Neural progenitor cell (in vitro differentiated cells): ENCODE measurements around the gene TIMM22. TPM values are rescaled to one million over a fixed set of nuclear protein-coding genes. Genes with fewer than 3 reads are reported as not detected.

Experiments used
- DNase-seq: peaks from one replicate; pipeline ENCODE4 v3.0.0-alpha.2; 2016; ENCODE audit warnings: low spot score
- H2AFZ ChIP-seq: fragments of 200-600 bp; sonication (generic); replicated peaks from 2 replicates; pipeline ENCODE4 v1.6.1; 2016; ENCODE audit warnings: antibody characterized with exemption
- H3F3A ChIP-seq: fragments of 200-600 bp; sonication (generic); 2 replicates; pipeline ENCODE4 v1.6.1; 2016; ENCODE audit warnings: antibody characterized with exemption, low read depth
- H3K27ac ChIP-seq: fragments of 200-600 bp; sonication (generic); 2 replicates; pipeline ENCODE4 v1.5.1; 2016; ENCODE audit warnings: mild to moderate bottlenecking
- H3K27me3 ChIP-seq: fragments of 200-600 bp; sonication (generic); 2 replicates; pipeline ENCODE4 v1.6.1; 2016; ENCODE audit warnings: mild to moderate bottlenecking, moderate library complexity
- H3K36me3 ChIP-seq: fragments of 200-600 bp; sonication (generic); 2 replicates; pipeline ENCODE4 v1.5.1; 2016
- H3K4me1 ChIP-seq: fragments of 200-600 bp; sonication (generic); 2 replicates; pipeline ENCODE4 v1.6.1; 2016; ENCODE audit warnings: mixed run types
- H3K4me2 ChIP-seq: fragments of 200-600 bp; sonication (generic); 2 replicates; pipeline ENCODE4 v1.6.1; 2016
- H3K4me3 ChIP-seq: fragments of 200-600 bp; sonication (generic); 2 replicates; pipeline ENCODE4 v1.5.1; 2016
- H3K79me2 ChIP-seq: fragments of 200-600 bp; sonication (generic); 2 replicates; pipeline ENCODE4 v1.6.1; 2016; ENCODE audit warnings: low read depth
- H3K9ac ChIP-seq: fragments of 200-600 bp; sonication (generic); 2 replicates; pipeline ENCODE4 v1.6.1; 2016
- H3K9me3 ChIP-seq: fragments of 200-600 bp; sonication (generic); 2 replicates; pipeline ENCODE4 v1.5.1; 2016; ENCODE audit warnings: low read depth
- H4K20me1 ChIP-seq: fragments of 200-600 bp; sonication (generic); 2 replicates; pipeline ENCODE4 v1.6.1; 2016; ENCODE audit warnings: low read depth
- H3K27ac Mint-ChIP-seq: 3 replicates; pipeline ENCODE4 v1.8.0; 2021; ENCODE audit warnings: mixed read lengths
- H3K27me3 Mint-ChIP-seq: 2 replicates; pipeline ENCODE4 v1.8.0; 2022; ENCODE audit warnings: low read depth, mild to moderate bottlenecking, inconsistent platforms, moderate library complexity, mixed read lengths; ENCODE audit not compliant: insufficient read depth
- H3K36me3 Mint-ChIP-seq: 3 replicates; pipeline ENCODE4 v1.8.0; 2021; ENCODE audit warnings: mixed read lengths
- H3K4me1 Mint-ChIP-seq: 3 replicates; pipeline ENCODE4 v1.8.0; 2021; ENCODE audit warnings: mixed read lengths
- H3K4me3 Mint-ChIP-seq: 3 replicates; pipeline ENCODE4 v1.8.0; 2021; ENCODE audit warnings: mild to moderate bottlenecking, moderate library complexity, mixed read lengths
- H3K9me3 Mint-ChIP-seq: 3 replicates; pipeline ENCODE4 v1.8.0; 2020; ENCODE audit warnings: mixed read lengths
- EZH2 ChIP-seq: fragments of 200-600 bp; sonication (generic); IDR thresholded peaks from 2 replicates; pipeline ENCODE4 v1.6.1; 2017; ENCODE audit warnings: antibody characterized with exemption, mild to moderate bottlenecking, moderate library complexity
- EZH2phosphoT487 ChIP-seq: fragments of 200-600 bp; sonication (generic); IDR thresholded peaks from 2 replicates; pipeline ENCODE4 v1.6.1; 2017; ENCODE audit warnings: antibody characterized with exemption
- total RNA-seq: library from RNA; depleted of rRNA; stranded (reverse); fragments of >200 nt; gene quantifications from 2 replicates; pipeline ENCODE4 v1.2.3, GENCODE V29; 2015; ENCODE audit warnings: low replicate concordance
- TF ChIP-seq, protein P1 (sequence below): fragments of 200-600 bp; sonication (generic); IDR thresholded peaks from 2 replicates; pipeline ENCODE4 v1.5.1; 2017; ENCODE audit warnings: antibody characterized with exemption, mild to moderate bottlenecking

TIMM22 gene
- total RNA-seq, 1 donor from 2014 or later: 11.7 TPM

- Histone ChIP-seq H3K79me2 (no peaks in the 10 kb centered on the region), H3K4me1 (peaks cover 12% of the 10 kb centered on the region), H2AFZ (no peak overlapping the region), H3K9ac (no peak overlapping the region), H3K4me3 (no peak overlapping the region), H3K9me3 (no peaks in the 10 kb centered on the region), H3K4me2 (no peak overlapping the region), H3K27ac (no peak overlapping the region), H3K36me3 (no peaks in the 10 kb centered on the region), H4K20me1 (peaks cover 8% of the 10 kb centered on the region), H3K27me3 (no peaks in the 10 kb centered on the region), H3F3A (no peaks in the 10 kb centered on the region)
- H3K9me3 Mint-ChIP-seq: no peaks in the 10 kb centered on the region
- H3K4me1 Mint-ChIP-seq: peaks cover 15% of the 10 kb centered on the region
- H3K4me3 Mint-ChIP-seq: no peak overlapping the region
- peaks cover 4% of the 10 kb centered on the region for H3K36me3 Mint-ChIP-seq
- peak; percentile 57 for DNase-seq
- H3K27me3 Mint-ChIP-seq: no peaks in the 10 kb centered on the region
- TF ChIP-seq, protein P1, sequence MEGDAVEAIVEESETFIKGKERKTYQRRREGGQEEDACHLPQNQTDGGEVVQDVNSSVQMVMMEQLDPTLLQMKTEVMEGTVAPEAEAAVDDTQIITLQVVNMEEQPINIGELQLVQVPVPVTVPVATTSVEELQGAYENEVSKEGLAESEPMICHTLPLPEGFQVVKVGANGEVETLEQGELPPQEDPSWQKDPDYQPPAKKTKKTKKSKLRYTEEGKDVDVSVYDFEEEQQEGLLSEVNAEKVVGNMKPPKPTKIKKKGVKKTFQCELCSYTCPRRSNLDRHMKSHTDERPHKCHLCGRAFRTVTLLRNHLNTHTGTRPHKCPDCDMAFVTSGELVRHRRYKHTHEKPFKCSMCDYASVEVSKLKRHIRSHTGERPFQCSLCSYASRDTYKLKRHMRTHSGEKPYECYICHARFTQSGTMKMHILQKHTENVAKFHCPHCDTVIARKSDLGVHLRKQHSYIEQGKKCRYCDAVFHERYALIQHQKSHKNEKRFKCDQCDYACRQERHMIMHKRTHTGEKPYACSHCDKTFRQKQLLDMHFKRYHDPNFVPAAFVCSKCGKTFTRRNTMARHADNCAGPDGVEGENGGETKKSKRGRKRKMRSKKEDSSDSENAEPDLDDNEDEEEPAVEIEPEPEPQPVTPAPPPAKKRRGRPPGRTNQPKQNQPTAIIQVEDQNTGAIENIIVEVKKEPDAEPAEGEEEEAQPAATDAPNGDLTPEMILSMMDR: no peak
- TF ChIP-seq EZH2phosphoT487: no peak
- TF ChIP-seq EZH2: no peak
- H3K27ac Mint-ChIP-seq: peak overlapping the region; percentile 63
Observed at GRCh38 chr17:1022278-1023024, 25.5 kb downstream of the TIMM22 start.

GRCh38 chr17:1024076-1024475 is 27.1 kb downstream of the TIMM22 start:
- Mint-ChIP-seq H3K4me1 (peaks cover 17% of the 10 kb centered on the region), H3K9me3 (no peaks in the 10 kb centered on the region), H3K27me3 (no peaks in the 10 kb centered on the region), H3K27ac (no peak overlapping the region), H3K4me3 (no peak overlapping the region), H3K36me3 (peaks cover 4% of the 10 kb centered on the region)
- Histone ChIP-seq H3F3A (no peaks in the 10 kb centered on the region), H3K4me1 (peaks cover 12% of the 10 kb centered on the region), H2AFZ (no peak overlapping the region), H4K20me1 (peaks cover 8% of the 10 kb centered on the region), H3K27ac (no peak overlapping the region), H3K4me2 (no peak overlapping the region), H3K27me3 (no peaks in the 10 kb centered on the region), H3K9me3 (no peaks in the 10 kb centered on the region), H3K36me3 (no peaks in the 10 kb centered on the region), H3K9ac (no peak overlapping the region), H3K4me3 (no peak overlapping the region), H3K79me2 (no peaks in the 10 kb centered on the region)
- TF ChIP-seq, protein P1: no peak
- no peak for TF ChIP-seq EZH2phosphoT487
- TF ChIP-seq EZH2: no peak
- no peak for DNase-seq

DNA sequence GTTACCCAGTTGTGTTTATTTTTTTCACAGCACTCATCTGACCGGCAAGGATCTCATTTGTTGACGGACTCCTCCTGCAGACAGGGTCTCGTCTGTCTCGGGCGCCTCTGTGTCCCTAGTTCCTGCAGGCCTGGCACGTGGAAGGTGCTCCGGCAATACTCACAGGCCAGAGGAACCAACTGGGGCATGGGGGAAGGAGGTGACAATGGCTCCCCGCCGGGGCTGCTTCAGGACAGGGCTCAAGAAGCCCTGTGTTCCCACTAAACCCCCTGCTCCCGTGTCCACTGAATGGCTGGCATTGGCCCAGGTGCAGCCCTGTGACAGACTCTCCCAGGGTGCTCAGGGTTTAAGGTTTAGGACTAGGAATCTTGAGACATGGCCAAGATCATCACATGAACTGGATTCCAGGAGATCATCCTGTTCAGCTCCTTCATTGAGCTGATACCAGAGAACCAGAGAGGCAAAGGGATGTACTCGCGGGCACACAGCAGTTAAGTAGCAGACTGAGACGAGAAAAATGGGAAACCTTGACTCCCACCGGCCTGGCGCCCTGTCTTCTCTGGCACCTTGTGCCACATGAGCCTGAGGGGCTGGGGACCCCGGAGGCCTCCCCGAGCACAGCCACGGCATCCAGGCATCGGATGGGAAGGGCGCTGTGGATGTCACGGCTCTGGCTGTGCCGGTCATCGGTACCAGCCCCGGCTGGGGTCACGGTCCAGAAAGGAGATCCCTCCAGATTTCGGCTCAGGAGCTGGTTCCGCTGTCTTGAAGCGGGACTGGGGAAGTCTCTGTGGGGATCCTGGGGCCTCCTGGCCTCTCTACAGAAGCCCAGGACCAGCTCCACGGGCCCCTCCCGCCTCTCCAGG is 29.0 kb downstream of the TIMM22 start:
- Histone ChIP-seq H3K79me2 (no peaks in the 10 kb centered on the region), H3K4me2 (no peak overlapping the region), H3K4me3 (no peak overlapping the region), H3K27ac (no peak overlapping the region), H4K20me1 (peaks cover 27% of the 10 kb centered on the region), H3F3A (peaks cover 6% of the 10 kb centered on the region), H3K4me1 (peaks cover 12% of the 10 kb centered on the region), H3K9ac (no peak overlapping the region), H3K9me3 (no peaks in the 10 kb centered on the region), H2AFZ (no peak overlapping the region), H3K36me3 (no peaks in the 10 kb centered on the region), H3K27me3 (peaks cover 6% of the 10 kb centered on the region)
- TF ChIP-seq EZH2 (no peak), EZH2phosphoT487 (no peak)
- TF ChIP-seq, protein P1: no peak
- Mint-ChIP-seq H3K9me3 (no peaks in the 10 kb centered on the region), H3K36me3 (peaks cover 4% of the 10 kb centered on the region), H3K27ac (peak overlapping the region; percentile 9), H3K27me3 (no peaks in the 10 kb centered on the region), H3K4me1 (peaks cover 20% of the 10 kb centered on the region), H3K4me3 (no peak overlapping the region)
- no peak for DNase-seq
